Glomerular endothelial cell (primary cell): ENCODE measurements around the gene ARL2BP. TPM values are rescaled to one million over a fixed set of nuclear protein-coding genes. Genes with fewer than 3 reads are reported as not detected.

ENCODE experiments used
- DNase-seq: peaks from one replicate; pipeline ENCODE4 v3.0.0-alpha.2; 2011; ENCODE audit warnings: low read depth, low spot score; ENCODE audit errors: extremely low read depth
- total RNA-seq: library from RNA; depleted of rRNA; stranded (reverse); fragments of >200 nt; gene quantifications from 2 replicates; pipeline ENCODE4 v1.2.3, GENCODE V29; 2015

The ARL2BP gene
- total RNA-seq, 1 donor from 2014 or later: 103 TPM

- DNase-seq: no peak
These were observed 10.4 kb upstream of the ARL2BP start for GRCh38 chr16:57234707-57235092.

GRCh38 chr16:57235128-57236021 lies 9.7 kb upstream of the ARL2BP start:
- DNase-seq: no peak

GRCh38 chr16:57236022-57236350 lies 9.1 kb upstream of the ARL2BP start:
- no peak for DNase-seq

GRCh38 chr16:57238682-57239081 lies 6.4 kb upstream of the ARL2BP start:
- no peak for DNase-seq

GRCh38 chr16:57239107-57239506 lies 6.0 kb upstream of the ARL2BP start:
- DNase-seq: no peak

GRCh38 chr16:57240851-57241250 lies 4.2 kb upstream of the ARL2BP start:
- no peak for DNase-seq

GRCh38 chr16:57242650-57243049 lies 2.4 kb upstream of the ARL2BP start:
- no peak for DNase-seq

GRCh38 chr16:57244463-57244766 lies 644 bp upstream of the ARL2BP start:
- DNase-seq: no peak

- DNase-seq: no peak
These were observed 534 bp downstream of the ARL2BP start for GRCh38 chr16:57245472-57246113.

- DNase-seq: no peak
These were observed 6.3 kb downstream of the ARL2BP start for GRCh38 chr16:57251352-57251751.

GRCh38 chr16:57252148-57252721 lies 7.2 kb downstream of the ARL2BP start:
- DNase-seq: no peak

- DNase-seq: no peak
These were observed 8.4 kb downstream of the ARL2BP start for GRCh38 chr16:57253466-57253865.

- no peak for DNase-seq
These were observed 10.8 kb downstream of the ARL2BP start for GRCh38 chr16:57255686-57256415.

- DNase-seq: no peak
These were observed 11.7 kb downstream of the ARL2BP start for GRCh38 chr16:57256601-57257395.

- no peak for DNase-seq
These were observed 12.5 kb downstream of the ARL2BP start for GRCh38 chr16:57257455-57258070.

GRCh38 chr16:57258226-57258909 lies 13.3 kb downstream of the ARL2BP start:
- no peak for DNase-seq

GRCh38 chr16:57258910-57259475 lies 13.9 kb downstream of the ARL2BP start:
- DNase-seq: no peak

GRCh38 chr16:57260294-57260929 lies 15.4 kb downstream of the ARL2BP start:
- DNase-seq: peak; percentile 95

- DNase-seq: no peak
These were observed 16.7 kb downstream of the ARL2BP start for GRCh38 chr16:57261806-57262205.
